GM18870 (cell line): ENCODE measurements around the gene SPHKAP.
"Not testable (repeated sequence)": the region's sequence is repeated elsewhere in the genome, so short reads cannot be mapped to it uniquely, and the experiment has no call there.

ENCODE experiments used
- ATAC-seq: cut with Tn5 transposase; IDR thresholded peaks from one replicate; pipeline ENCODE4 v1.9.1; 2021; ENCODE audit warnings: moderate library complexity; ENCODE audit not compliant: unreplicated experiment

The SPHKAP gene

GRCh38 chr2:228039752-228040534 is 141.5 kb downstream of the SPHKAP start:
- no peak for ATAC-seq

GRCh38 chr2:228038967-228039366 is 142.5 kb downstream of the SPHKAP start:
- ATAC-seq, result no peak

GRCh38 chr2:228037915-228038314 is 143.6 kb downstream of the SPHKAP start:
- ATAC-seq, result no peak

- no peak for ATAC-seq
Measured at GRCh38 chr2:228023619-228024018, 157.9 kb downstream of the SPHKAP start.

GRCh38 chr2:228018311-228018710 is 163.2 kb downstream of the SPHKAP start:
- no peak for ATAC-seq

- no peak for ATAC-seq
Measured at GRCh38 chr2:228017784-228018183, 163.7 kb downstream of the SPHKAP start.

- ATAC-seq, result peak; percentile 48
Measured at GRCh38 chr2:228016402-228016801, 165.1 kb downstream of the SPHKAP start.

- no peak for ATAC-seq
Measured at GRCh38 chr2:228015741-228016140, 165.7 kb downstream of the SPHKAP start.

GRCh38 chr2:227996366-227996765 is 185.1 kb downstream of the SPHKAP start:
- ATAC-seq, result no peak

- ATAC-seq, result no peak
Measured at GRCh38 chr2:227990937-227991336, 190.6 kb downstream of the SPHKAP start.

GRCh38 chr2:227973241-227973640 is 208.2 kb downstream of the SPHKAP start:
- no peak for ATAC-seq

GRCh38 chr2:227971619-227972230 is 209.8 kb downstream of the SPHKAP start:
- ATAC-seq, result no peak

- ATAC-seq, result no peak
Measured at GRCh38 chr2:227960317-227960716, 221.2 kb downstream of the SPHKAP start.

GRCh38 chr2:227942965-227943364 is 238.5 kb downstream of the SPHKAP start:
- ATAC-seq, result no peak

GRCh38 chr2:227942021-227942420 is 239.5 kb downstream of the SPHKAP start:
- peak; percentile 69 for ATAC-seq

GRCh38 chr2:227939271-227940027 is 242.0 kb downstream of the SPHKAP start:
- ATAC-seq, result no peak

- not testable (repeated sequence) for ATAC-seq
Measured at GRCh38 chr2:227936249-227936648, 245.2 kb downstream of the SPHKAP start.

GRCh38 chr2:227933884-227934283 is 247.6 kb downstream of the SPHKAP start:
- ATAC-seq, result no peak

- no peak for ATAC-seq
Measured at GRCh38 chr2:227932403-227932802, 249.1 kb downstream of the SPHKAP start.

GRCh38 chr2:227932001-227932400 is 249.5 kb downstream of the SPHKAP start:
- ATAC-seq, result no peak
